ENCODE data around the gene MYH9.
A peak's percentile ranks its signal among the peaks of the same experiment; 100 is the strongest.

The MYH9 gene

DNA sequence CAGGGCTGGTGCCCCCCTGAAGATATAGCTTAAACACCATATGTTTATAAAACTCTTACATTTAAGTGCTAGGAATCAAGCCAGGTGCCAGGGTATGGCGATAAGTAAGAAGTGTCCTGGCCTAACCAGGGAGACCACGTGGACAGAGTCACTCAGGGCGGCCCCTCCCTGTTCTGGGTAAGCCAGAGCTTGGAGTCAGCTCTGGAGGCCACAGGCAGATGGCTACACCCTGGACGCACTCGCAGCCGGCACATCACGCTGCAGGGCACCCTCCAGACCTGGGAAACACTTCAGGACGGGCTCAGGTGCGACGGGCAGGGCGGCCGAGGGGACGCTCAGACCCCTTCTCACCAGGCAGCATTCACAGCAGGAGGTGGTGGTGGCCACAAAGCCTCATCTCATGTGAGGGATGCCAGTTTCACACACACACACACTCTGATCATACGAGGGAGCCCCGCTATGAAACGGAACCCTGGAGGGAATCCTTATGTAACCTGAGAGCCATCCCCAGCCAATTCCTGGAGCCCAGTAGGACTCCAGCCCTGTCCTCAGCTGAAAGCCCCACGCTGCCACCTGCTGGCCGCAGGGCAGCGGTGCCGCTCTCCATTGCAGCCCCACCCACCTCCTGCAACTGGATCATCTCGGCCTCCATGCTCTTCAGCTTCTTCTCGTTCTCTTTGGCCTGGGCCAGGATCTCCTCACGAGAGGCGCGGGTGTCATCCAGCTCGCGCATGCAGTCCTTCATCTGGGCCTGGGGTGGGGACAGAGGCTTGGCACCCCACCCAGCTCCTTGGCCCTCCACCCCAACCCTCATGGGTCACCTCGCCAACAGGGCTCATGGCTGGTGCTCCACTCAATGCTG, 101.4 kb downstream of the MYH9 start (continued):
- 0 out of 2 replicates have a peak, but pooled peaks have one; percentile 47 for TF ChIP-seq ZNF394 (tag by site-specific recombination; IDR thresholded peaks at IDR 0.05; ENCODE audit: borderline replicate concordance)
- TF ChIP-seq YY2 (tag by site-specific recombination; IDR thresholded peaks at IDR 0.05), result 0 out of 2 replicates have a peak, but pooled peaks have one; percentile 53
- TF ChIP-seq, protein P1, sequence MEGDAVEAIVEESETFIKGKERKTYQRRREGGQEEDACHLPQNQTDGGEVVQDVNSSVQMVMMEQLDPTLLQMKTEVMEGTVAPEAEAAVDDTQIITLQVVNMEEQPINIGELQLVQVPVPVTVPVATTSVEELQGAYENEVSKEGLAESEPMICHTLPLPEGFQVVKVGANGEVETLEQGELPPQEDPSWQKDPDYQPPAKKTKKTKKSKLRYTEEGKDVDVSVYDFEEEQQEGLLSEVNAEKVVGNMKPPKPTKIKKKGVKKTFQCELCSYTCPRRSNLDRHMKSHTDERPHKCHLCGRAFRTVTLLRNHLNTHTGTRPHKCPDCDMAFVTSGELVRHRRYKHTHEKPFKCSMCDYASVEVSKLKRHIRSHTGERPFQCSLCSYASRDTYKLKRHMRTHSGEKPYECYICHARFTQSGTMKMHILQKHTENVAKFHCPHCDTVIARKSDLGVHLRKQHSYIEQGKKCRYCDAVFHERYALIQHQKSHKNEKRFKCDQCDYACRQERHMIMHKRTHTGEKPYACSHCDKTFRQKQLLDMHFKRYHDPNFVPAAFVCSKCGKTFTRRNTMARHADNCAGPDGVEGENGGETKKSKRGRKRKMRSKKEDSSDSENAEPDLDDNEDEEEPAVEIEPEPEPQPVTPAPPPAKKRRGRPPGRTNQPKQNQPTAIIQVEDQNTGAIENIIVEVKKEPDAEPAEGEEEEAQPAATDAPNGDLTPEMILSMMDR (tag by site-specific recombination; IDR thresholded peaks at IDR 0.05), result peak; percentile 93
- no peak for TF ChIP-seq ZNF48 (tag by site-specific recombination; IDR thresholded peaks at IDR 0.05)
- peak; percentile 84 for TF ChIP-seq ZIC2 (tag by site-specific recombination; IDR thresholded peaks at IDR 0.05)
- TF ChIP-seq KLF1 (tag by site-specific recombination; IDR thresholded peaks at IDR 0.05), result peak; percentile 78
- no peak for TF ChIP-seq ZNF571 (tag by site-specific recombination; IDR thresholded peaks at IDR 0.05)
- TF ChIP-seq ZNF2 (tag by site-specific recombination; IDR thresholded peaks at IDR 0.05), result peak; percentile 90
- TF ChIP-seq, protein P2, sequence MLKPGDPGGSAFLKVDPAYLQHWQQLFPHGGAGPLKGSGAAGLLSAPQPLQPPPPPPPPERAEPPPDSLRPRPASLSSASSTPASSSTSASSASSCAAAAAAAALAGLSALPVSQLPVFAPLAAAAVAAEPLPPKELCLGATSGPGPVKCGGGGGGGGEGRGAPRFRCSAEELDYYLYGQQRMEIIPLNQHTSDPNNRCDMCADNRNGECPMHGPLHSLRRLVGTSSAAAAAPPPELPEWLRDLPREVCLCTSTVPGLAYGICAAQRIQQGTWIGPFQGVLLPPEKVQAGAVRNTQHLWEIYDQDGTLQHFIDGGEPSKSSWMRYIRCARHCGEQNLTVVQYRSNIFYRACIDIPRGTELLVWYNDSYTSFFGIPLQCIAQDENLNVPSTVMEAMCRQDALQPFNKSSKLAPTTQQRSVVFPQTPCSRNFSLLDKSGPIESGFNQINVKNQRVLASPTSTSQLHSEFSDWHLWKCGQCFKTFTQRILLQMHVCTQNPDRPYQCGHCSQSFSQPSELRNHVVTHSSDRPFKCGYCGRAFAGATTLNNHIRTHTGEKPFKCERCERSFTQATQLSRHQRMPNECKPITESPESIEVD (tag by site-specific recombination; IDR thresholded peaks at IDR 0.05), result no peak
- peak; percentile 35; the same call in 1 of the 2 replicates for TF ChIP-seq ZFHX2 (tag by site-specific recombination; conservative IDR thresholded peaks at IDR 0.05)
- TF ChIP-seq KLF7 (tag by site-specific recombination; IDR thresholded peaks at IDR 0.05; ENCODE audit: borderline replicate concordance), result 0 out of 2 replicates have a peak, but pooled peaks have one; percentile 54
- no peak; the same call in 1 of the 2 replicates for TF ChIP-seq KLF16 (tag by site-specific recombination; IDR thresholded peaks at IDR 0.05)
- TF ChIP-seq, protein P3, sequence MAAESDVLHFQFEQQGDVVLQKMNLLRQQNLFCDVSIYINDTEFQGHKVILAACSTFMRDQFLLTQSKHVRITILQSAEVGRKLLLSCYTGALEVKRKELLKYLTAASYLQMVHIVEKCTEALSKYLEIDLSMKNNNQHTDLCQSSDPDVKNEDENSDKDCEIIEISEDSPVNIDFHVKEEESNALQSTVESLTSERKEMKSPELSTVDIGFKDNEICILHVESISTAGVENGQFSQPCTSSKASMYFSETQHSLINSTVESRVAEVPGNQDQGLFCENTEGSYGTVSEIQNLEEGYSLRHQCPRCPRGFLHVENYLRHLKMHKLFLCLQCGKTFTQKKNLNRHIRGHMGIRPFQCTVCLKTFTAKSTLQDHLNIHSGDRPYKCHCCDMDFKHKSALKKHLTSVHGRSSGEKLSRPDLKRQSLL (tag by site-specific recombination; IDR thresholded peaks at IDR 0.05), result no peak
- peak; percentile 38; the same call in 1 of the 2 replicates for TF ChIP-seq TRIM28 (IDR thresholded peaks at IDR 0.05; ENCODE audit: borderline replicate concordance, low read length)
- no peak for TF ChIP-seq ZNF302 (tag by site-specific recombination; IDR thresholded peaks at IDR 0.05; ENCODE audit: low read depth)
- no peak for TF ChIP-seq ZNF529 (tag by site-specific recombination; IDR thresholded peaks at IDR 0.05; ENCODE audit: insufficient replicate concordance)
- no peak for TF ChIP-seq ZNF391 (tag by site-specific recombination; IDR thresholded peaks at IDR 0.05; ENCODE audit: borderline replicate concordance, low read depth)
- TF ChIP-seq, protein P4, sequence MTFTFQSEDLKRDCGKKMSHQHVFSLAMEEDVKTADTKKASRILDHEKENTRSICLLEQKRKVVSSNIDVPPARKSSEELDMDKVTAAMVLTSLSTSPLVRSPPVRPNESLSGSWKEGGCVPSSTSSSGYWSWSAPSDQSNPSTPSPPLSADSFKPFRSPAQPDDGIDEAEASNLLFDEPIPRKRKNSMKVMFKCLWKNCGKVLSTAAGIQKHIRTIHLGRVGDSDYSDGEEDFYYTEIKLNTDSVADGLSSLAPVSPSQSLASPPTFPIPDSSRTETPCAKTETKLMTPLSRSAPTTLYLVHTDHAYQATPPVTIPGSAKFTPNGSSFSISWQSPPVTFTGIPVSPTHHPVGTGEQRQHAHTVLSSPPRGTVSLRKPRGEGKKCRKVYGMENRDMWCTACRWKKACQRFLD (tag by site-specific recombination; IDR thresholded peaks at IDR 0.05), result no peak
- peak; percentile 43; the same call in 1 of the 2 replicates for TF ChIP-seq GLIS1 (tag by site-specific recombination; IDR thresholded peaks at IDR 0.05)
- TF ChIP-seq, protein P5, sequence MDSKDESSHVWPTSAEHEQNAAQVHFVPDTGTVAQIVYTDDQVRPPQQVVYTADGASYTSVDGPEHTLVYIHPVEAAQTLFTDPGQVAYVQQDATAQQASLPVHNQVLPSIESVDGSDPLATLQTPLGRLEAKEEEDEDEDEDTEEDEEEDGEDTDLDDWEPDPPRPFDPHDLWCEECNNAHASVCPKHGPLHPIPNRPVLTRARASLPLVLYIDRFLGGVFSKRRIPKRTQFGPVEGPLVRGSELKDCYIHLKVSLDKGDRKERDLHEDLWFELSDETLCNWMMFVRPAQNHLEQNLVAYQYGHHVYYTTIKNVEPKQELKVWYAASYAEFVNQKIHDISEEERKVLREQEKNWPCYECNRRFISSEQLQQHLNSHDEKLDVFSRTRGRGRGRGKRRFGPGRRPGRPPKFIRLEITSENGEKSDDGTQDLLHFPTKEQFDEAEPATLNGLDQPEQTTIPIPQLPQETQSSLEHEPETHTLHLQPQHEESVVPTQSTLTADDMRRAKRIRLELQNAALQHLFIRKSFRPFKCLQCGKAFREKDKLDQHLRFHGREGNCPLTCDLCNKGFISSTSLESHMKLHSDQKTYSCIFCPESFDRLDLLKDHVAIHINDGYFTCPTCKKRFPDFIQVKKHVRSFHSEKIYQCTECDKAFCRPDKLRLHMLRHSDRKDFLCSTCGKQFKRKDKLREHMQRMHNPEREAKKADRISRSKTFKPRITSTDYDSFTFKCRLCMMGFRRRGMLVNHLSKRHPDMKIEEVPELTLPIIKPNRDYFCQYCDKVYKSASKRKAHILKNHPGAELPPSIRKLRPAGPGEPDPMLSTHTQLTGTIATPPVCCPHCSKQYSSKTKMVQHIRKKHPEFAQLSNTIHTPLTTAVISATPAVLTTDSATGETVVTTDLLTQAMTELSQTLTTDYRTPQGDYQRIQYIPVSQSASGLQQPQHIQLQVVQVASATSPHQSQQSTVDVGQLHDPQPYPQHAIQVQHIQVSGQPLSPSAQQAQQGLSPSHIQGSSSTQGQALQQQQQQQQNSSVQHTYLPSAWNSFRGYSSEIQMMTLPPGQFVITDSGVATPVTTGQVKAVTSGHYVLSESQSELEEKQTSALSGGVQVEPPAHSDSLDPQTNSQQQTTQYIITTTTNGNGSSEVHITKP (tag by site-specific recombination; IDR thresholded peaks at IDR 0.05), result no peak
- 0 out of 2 replicates have a peak, but pooled peaks have one; percentile 37 for TF ChIP-seq SP7 (tag by site-specific recombination; IDR thresholded peaks at IDR 0.05)
- TF ChIP-seq KLF8 (tag by site-specific recombination; IDR thresholded peaks at IDR 0.05), result peak; percentile 80
- TF ChIP-seq ZNF654 (tag by site-specific recombination; IDR thresholded peaks at IDR 0.05; ENCODE audit: low read depth), result peak; percentile 93
- TF ChIP-seq, protein P6, sequence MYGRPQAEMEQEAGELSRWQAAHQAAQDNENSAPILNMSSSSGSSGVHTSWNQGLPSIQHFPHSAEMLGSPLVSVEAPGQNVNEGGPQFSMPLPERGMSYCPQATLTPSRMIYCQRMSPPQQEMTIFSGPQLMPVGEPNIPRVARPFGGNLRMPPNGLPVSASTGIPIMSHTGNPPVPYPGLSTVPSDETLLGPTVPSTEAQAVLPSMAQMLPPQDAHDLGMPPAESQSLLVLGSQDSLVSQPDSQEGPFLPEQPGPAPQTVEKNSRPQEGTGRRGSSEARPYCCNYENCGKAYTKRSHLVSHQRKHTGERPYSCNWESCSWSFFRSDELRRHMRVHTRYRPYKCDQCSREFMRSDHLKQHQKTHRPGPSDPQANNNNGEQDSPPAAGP (tag by site-specific recombination; IDR thresholded peaks at IDR 0.05), result peak; percentile 34; the same call in 1 of the 2 replicates
- TF ChIP-seq ZNF24 (tag by site-specific recombination; IDR thresholded peaks at IDR 0.05), result no peak
- peak; percentile 83 for TF ChIP-seq IKZF3 (tag by site-specific recombination; IDR thresholded peaks at IDR 0.05)
- TF ChIP-seq ZNF112 (tag by site-specific recombination; IDR thresholded peaks at IDR 0.05), result no peak
- peak; percentile 92 for TF ChIP-seq KLF9 (tag by site-specific recombination; IDR thresholded peaks at IDR 0.05; ENCODE audit: low read depth)
- TF ChIP-seq ZNF76 (tag by site-specific recombination; IDR thresholded peaks at IDR 0.05; ENCODE audit: borderline replicate concordance, low read depth), result 0 out of 2 replicates have a peak, but pooled peaks have one; percentile 10

All from HEK293 (cell line).